HL-60/S4 treated with phorbol 12-myristate 13-acetate at 8.2 ng/mL for 4 days and 3 days (cell line): ENCODE measurements around the gene MAST4.

ENCODE experiments used
- in situ Hi-C: fragments of 300-500 bp; cut with MboI; formaldehyde crosslinking; loops from 2 replicates; pipeline ENCODE4 v1.15.0; 2022; ENCODE audit warnings: low sequenced_read_pairs

MAST4 gene

GRCh38 chr5:66644111-66644510 is 47.9 kb downstream of the MAST4 start:
- in situ Hi-C loops: no loop called here

GRCh38 chr5:66645039-66645438 is 48.8 kb downstream of the MAST4 start:
- in situ Hi-C loops: no loop called here

- in situ Hi-C loops: no loop called here
Observed at GRCh38 chr5:66646570-66646969, 50.4 kb downstream of the MAST4 start.

- in situ Hi-C loops: no loop called here
Observed at GRCh38 chr5:66647146-66647856, 51.1 kb downstream of the MAST4 start.

GRCh38 chr5:66652818-66653217 is 56.6 kb downstream of the MAST4 start:
- in situ Hi-C loops: no loop called here

- in situ Hi-C loops: no loop called here
Observed at GRCh38 chr5:66653325-66653724, 57.1 kb downstream of the MAST4 start.

GRCh38 chr5:66655395-66656324 is 59.5 kb downstream of the MAST4 start:
- in situ Hi-C loops: no loop called here

- in situ Hi-C loops: no loop called here
Observed at GRCh38 chr5:66658516-66658915, 62.3 kb downstream of the MAST4 start.

- in situ Hi-C loops: no loop called here
Observed at GRCh38 chr5:66659780-66660179, 63.6 kb downstream of the MAST4 start.

- in situ Hi-C loops: no loop called here
Observed at GRCh38 chr5:66660396-66660795, 64.2 kb downstream of the MAST4 start.

- in situ Hi-C loops: no loop called here
Observed at GRCh38 chr5:66661149-66661548, 65.0 kb downstream of the MAST4 start.

- in situ Hi-C loops: no loop called here
Observed at GRCh38 chr5:66666778-66667177, 70.6 kb downstream of the MAST4 start.

- in situ Hi-C loops: no loop called here
Observed at GRCh38 chr5:66669086-66669861, 73.1 kb downstream of the MAST4 start.

- in situ Hi-C loops: no loop called here
Observed at GRCh38 chr5:66669862-66670195, 73.6 kb downstream of the MAST4 start.

- in situ Hi-C loops: no loop called here
Observed at GRCh38 chr5:66671305-66671704, 75.1 kb downstream of the MAST4 start.

- in situ Hi-C loops: no loop called here
Observed at GRCh38 chr5:66674802-66675201, 78.6 kb downstream of the MAST4 start.

GRCh38 chr5:66675406-66675805 is 79.2 kb downstream of the MAST4 start:
- in situ Hi-C loops: no loop called here

- in situ Hi-C loops: no loop called here
Observed at GRCh38 chr5:66680221-66680620, 84.0 kb downstream of the MAST4 start.

- in situ Hi-C loops: no loop called here
Observed at GRCh38 chr5:66680804-66681203, 84.6 kb downstream of the MAST4 start.

GRCh38 chr5:66684663-66685062 is 88.5 kb downstream of the MAST4 start:
- in situ Hi-C loops: no loop called here

GRCh38 chr5:66689522-66690220 is 93.5 kb downstream of the MAST4 start:
- in situ Hi-C loops: no loop called here
